Bronchial epithelial cell (primary cell): ENCODE data around the gene SPNS1. TPM values are rescaled to one million over a fixed set of nuclear protein-coding genes. Genes with fewer than 3 reads are reported as not detected.

Experiments used
- DNase-seq: peaks from one replicate; pipeline ENCODE4 v3.0.0-alpha.2; 2010; ENCODE audit warnings: low read depth
- FAIRE-seq: peaks from 2 replicates; lab custom pipeline; 2011; peaks lifted over from hg19 to GRCh38; lab: Jason Lieb, UNC
- H3K27me3 ChIP-seq: 2 replicates; pipeline ENCODE4 v1.5.1; 2011; ENCODE audit warnings: low read length; ENCODE audit not compliant: control insufficient read depth, insufficient read depth
- H3K36me3 ChIP-seq: 2 replicates; pipeline ENCODE4 v1.5.1; 2011; ENCODE audit warnings: low read length; ENCODE audit not compliant: control insufficient read depth, insufficient read depth
- H3K4me3 ChIP-seq: 2 replicates; pipeline ENCODE4 v1.5.1; 2011; ENCODE audit warnings: mild to moderate bottlenecking, low read depth, low read length, control low read depth
- CTCF ChIP-seq: IDR thresholded peaks from 2 replicates; pipeline ENCODE4 v1.5.1; 2011; ENCODE audit warnings: mild to moderate bottlenecking, moderate library complexity, low read length, control low read depth, inconsistent platforms; ENCODE audit not compliant: insufficient read depth, severe bottlenecking
- total RNA-seq: library from RNA; depleted of rRNA; stranded (reverse); fragments of >200 nt; gene quantifications from 2 replicates; pipeline ENCODE4 v1.2.1, GENCODE V29; 2014

The SPNS1 gene
- total RNA-seq, 1 donor from 2014 or later: 20.8 TPM

GRCh38 chr16:28983644-28984043 lies 9.1 kb downstream of the SPNS1 start:
- H3K27me3 ChIP-seq: no peaks in the 10 kb centered on the region
- TF ChIP-seq CTCF: no peak
- no peak overlapping the region for H3K4me3 ChIP-seq
- FAIRE-seq: no peak
- peaks cover 26% of the 10 kb centered on the region for H3K36me3 ChIP-seq
- no peak for DNase-seq

- Histone ChIP-seq H3K36me3 (peaks cover 23% of the 10 kb centered on the region), H3K4me3 (no peak overlapping the region), H3K27me3 (no peaks in the 10 kb centered on the region)
- TF ChIP-seq CTCF: no peak
- no peak for FAIRE-seq
- DNase-seq: no peak
Observed at GRCh38 chr16:28984091-28984490, 9.5 kb downstream of the SPNS1 start.

- FAIRE-seq (no peak), DNase-seq (no peak)
- Histone ChIP-seq H3K36me3 (peaks cover 23% of the 10 kb centered on the region), H3K4me3 (no peak within 1 kb of the TSS), H3K27me3 (no peaks in the 10 kb centered on the region)
- TF ChIP-seq CTCF: no peak
Observed at GRCh38 chr16:28984619-28985135, 10.1 kb downstream of the SPNS1 start, which contains the start of gene LAT. TSS of gene LAT (plus strand) at chr16:28985052. CDS start at chr16:28985418, 366 bp downstream.

GRCh38 chr16:28985211-28986041 lies 10.8 kb downstream of the SPNS1 start:
- no peak for TF ChIP-seq CTCF

GRCh38 chr16:28986046-28986445 lies 11.5 kb downstream of the SPNS1 start:
- TF ChIP-seq CTCF: no peak
- no peak overlapping the region for H3K4me3 ChIP-seq
- H3K36me3 ChIP-seq: peaks cover 21% of the 10 kb centered on the region
- no peak for FAIRE-seq
- no peaks in the 10 kb centered on the region for H3K27me3 ChIP-seq
- no peak for DNase-seq

More at GRCh38 chr16:28985211-28986041, 10.8 kb downstream of the SPNS1 start:
- Histone ChIP-seq H3K36me3 (peaks cover 23% of the 10 kb centered on the region), H3K4me3 (no peak overlapping the region), H3K27me3 (no peaks in the 10 kb centered on the region)
- FAIRE-seq: no peak
- no peak for DNase-seq

GRCh38 chr16:28986492-28986891 lies 11.9 kb downstream of the SPNS1 start:
- Histone ChIP-seq H3K4me3 (no peak overlapping the region), H3K36me3 (peaks cover 20% of the 10 kb centered on the region), H3K27me3 (no peaks in the 10 kb centered on the region)
- DNase-seq (no peak), FAIRE-seq (peak; percentile 47)
- TF ChIP-seq CTCF: no peak
